Bronchus fibroblast of lung (primary cell): ENCODE results near the gene OXCT1. TPM values are rescaled to one million over a fixed set of nuclear protein-coding genes. Genes with fewer than 3 reads are reported as not detected.

Experiments
- total RNA-seq: library from RNA; depleted of rRNA; stranded (reverse); fragments of >200 nt; gene quantifications from 2 replicates; pipeline ENCODE4 v1.2.3, GENCODE V29; 2015

OXCT1 gene
- 29.7 and 32.1 TPM in 2 replicates for total RNA-seq

DNA sequence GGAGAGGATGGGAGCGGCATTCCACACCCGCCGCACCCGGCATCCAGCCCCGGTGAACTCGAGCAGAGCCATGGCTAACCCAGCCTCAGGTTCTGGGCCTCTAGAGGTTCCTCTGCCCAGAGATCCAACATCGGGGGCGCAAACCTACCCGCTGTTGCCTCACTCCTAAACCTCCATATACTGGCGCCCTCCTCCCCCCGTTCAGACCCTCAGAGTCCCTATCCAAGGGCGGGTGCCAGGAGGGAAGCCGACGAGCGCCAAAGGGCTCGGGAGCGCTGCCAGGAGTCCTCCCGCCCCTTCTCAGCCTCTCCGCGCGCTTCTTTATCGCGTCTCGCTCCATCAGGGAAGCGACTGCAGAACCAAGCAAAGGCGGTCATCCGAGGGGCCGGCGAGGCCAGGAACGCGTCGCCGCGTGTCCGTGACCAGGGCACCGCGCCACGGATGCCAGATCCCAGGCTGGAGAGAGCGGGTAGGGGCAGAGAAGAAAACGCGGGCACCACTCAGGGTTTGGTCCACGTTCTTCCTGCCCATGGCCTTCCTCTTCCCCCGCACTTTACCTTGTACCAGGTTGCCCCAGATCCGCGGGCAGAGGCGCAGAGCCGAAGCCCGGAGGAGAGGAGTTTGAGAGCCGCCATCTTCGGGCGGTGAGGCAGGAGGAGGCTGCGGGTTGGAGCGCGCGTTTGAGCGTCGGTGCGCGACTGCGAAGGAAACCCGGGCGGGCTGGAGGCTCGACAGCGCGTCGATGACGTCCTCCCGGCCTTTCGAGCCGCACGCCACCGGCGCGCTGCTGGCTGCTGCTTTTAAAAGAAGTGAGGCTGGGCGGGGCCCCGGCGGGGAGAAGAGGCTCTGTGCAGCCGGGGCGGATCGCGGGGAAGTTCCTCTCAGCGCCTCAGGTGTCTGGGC, at the start of gene OXCT1:
TSS of gene OXCT1 (minus strand) at position 702 of the 903 bp plus-strand sequence. CDS start at position 635, 67 bp downstream.

GRCh38 chr5:41903892-41904799, 33.9 kb upstream of the OXCT1 start, which contains the start of gene RIMOC1:
TSS of gene RIMOC1 (plus strand) at chr5:41904344. CDS start at chr5:41904368, 24 bp downstream.

Other genes starting within 250 kb of the OXCT1 start
- 9.7 and 11.9 TPM in 2 replicates for gene RIMOC1, start 33.9 kb upstream of the OXCT1 start, total RNA-seq
- 9.7 and 12.3 TPM in 2 replicates for gene FBXO4, start 54.9 kb upstream of the OXCT1 start, total RNA-seq